Measurements from ENCODE around the gene PRPH.
A peak's percentile ranks its signal among the peaks of the same experiment; 100 is the strongest.

PRPH gene

DNA sequence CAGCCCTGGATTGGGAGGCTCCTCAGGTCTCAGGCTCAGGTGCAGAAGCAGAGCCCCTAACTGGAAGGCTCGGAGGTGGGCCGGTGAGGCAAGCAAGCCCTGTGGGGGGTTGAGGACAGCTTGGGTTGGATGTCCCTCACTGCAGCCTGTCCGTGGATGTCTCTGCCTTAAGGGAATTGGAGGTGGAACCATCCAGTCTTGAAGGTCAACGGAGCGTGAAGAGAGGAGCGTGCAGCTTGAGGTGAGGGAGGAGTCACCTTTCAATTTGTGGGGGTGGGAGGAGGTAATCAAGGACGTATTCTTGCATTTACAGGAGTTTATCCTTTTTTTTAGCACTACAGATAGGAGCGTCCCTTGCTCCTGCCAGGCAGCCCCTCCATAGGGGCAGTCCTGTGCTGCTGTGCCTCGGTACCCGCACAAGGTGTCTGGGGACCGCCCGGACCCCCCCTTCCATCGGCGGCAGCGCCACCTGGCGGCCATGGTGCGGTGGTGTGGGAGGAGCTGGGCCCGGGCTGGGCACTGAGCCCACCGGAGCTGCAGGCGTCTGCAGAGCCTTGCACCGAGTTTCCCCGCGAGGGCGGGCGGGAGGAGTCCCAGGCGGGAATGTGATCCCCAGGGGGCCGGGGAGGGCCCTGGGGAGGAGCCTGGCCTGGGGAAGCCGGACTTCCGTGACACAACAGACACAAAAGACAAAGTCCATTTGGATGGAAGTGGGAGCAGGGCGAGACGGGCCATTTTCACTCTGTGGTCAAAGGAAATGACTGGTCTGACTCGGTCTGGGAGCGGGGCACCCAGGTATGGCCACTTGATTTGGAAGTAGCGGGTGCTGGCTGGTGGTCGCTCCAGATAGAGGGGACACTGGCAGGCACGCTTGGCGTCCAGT lies 52.6 kb downstream of the PRPH start:
- peak; percentile 80 for DNase-seq
